IMR-90 (cell line): ENCODE measurements around the gene IFNA17. TPM values are rescaled to one million over a fixed set of nuclear protein-coding genes. Genes with fewer than 3 reads are reported as not detected.

Experiments
- ATAC-seq: fragments of 200-7000 bp; cut with Tn5 transposase; 2 replicates; pipeline ENCODE4 v1.9.1; 2020; ENCODE audit warnings: low read depth, mild to moderate bottlenecking, moderate library complexity
- BruUV-seq: library from RNA; stranded (reverse); fragments of 400-500 nt; replicated peaks from 2 replicates; lab custom pipeline; 2021; lab: Mats Ljungman, UMichigan
- CTCF ChIA-PET: fragments of 300-600 bp; formaldehyde crosslinking; extraction: SDS; loops from one replicate; lab custom pipeline; 2021; ENCODE audit warnings: antibody characterized with exemption; lab: Yijun Ruan, JAX
- POLR2A ChIA-PET: fragments of 300-600 bp; sonication (Branson Sonifier 250); formaldehyde crosslinking; loops from one replicate; lab custom pipeline; 2022; ENCODE audit warnings: antibody characterized with exemption; ENCODE audit not compliant: unreplicated experiment; lab: Charles Lee
- DNase-seq: peaks from one replicate; pipeline ENCODE4 v3.0.0; 2013
- H2AFZ ChIP-seq: replicated peaks from 2 replicates; pipeline ENCODE3; 2013; ENCODE audit warnings: low read length, mild to moderate bottlenecking; ENCODE audit not compliant: poor library complexity
- H2AK5ac ChIP-seq: 2 replicates; pipeline ENCODE4 v1.6.1; 2013; ENCODE audit warnings: low read depth, low read length, inconsistent platforms
- H2AK9ac ChIP-seq: replicated peaks from 2 replicates; pipeline ENCODE3; 2013; ENCODE audit warnings: mild to moderate bottlenecking, low read depth, low read length, moderate library complexity; ENCODE audit not compliant: poor library complexity
- H2BK120ac ChIP-seq: 2 replicates; pipeline ENCODE4 v1.6.1; 2013; ENCODE audit warnings: low read depth, low read length, inconsistent platforms
- H2BK15ac ChIP-seq: 3 replicates; pipeline ENCODE4 v1.6.1; 2013; ENCODE audit warnings: low read depth, low read length, inconsistent platforms
- H2BK20ac ChIP-seq: 2 replicates; pipeline ENCODE4 v1.6.1; 2013; ENCODE audit warnings: low read depth, mild to moderate bottlenecking, inconsistent platforms, low read length, moderate library complexity
- H2BK5ac ChIP-seq: 2 replicates; pipeline ENCODE4 v1.6.1; 2013; ENCODE audit warnings: mild to moderate bottlenecking, low read depth, low read length, inconsistent platforms; ENCODE audit not compliant: poor library complexity, severe bottlenecking
- H3K14ac ChIP-seq: replicated peaks from 2 replicates; pipeline ENCODE4 v1.6.1; 2013; ENCODE audit warnings: low read depth, low read length, inconsistent platforms
- H3K18ac ChIP-seq: 2 replicates; pipeline ENCODE4 v1.6.1; 2013; ENCODE audit warnings: low read depth, low read length, control low read depth
- H3K23ac ChIP-seq: 2 replicates; pipeline ENCODE4 v1.6.1; 2013; ENCODE audit warnings: low read depth, low read length, inconsistent platforms
- H3K27ac ChIP-seq: 2 replicates; pipeline ENCODE4 v1.5.1; 2013; ENCODE audit warnings: mild to moderate bottlenecking, control low read depth, low read length; ENCODE audit not compliant: insufficient read depth
- H3K27me3 ChIP-seq: 2 replicates; pipeline ENCODE4 v1.6.1; 2013; ENCODE audit warnings: low read length; ENCODE audit not compliant: control insufficient read depth, insufficient read depth
- H3K36me3 ChIP-seq: 2 replicates; pipeline ENCODE4 v1.6.1; 2013; ENCODE audit warnings: low read length, mixed read lengths; ENCODE audit not compliant: control insufficient read depth, insufficient read depth
- H3K4ac ChIP-seq: 2 replicates; pipeline ENCODE4 v1.6.1; 2013; ENCODE audit warnings: low read depth, low read length, inconsistent platforms
- H3K4me1 ChIP-seq: 2 replicates; pipeline ENCODE4 v1.6.1; 2013; ENCODE audit warnings: low read length, mixed read lengths; ENCODE audit not compliant: control insufficient read depth, insufficient read depth
- H3K4me2 ChIP-seq: 2 replicates; pipeline ENCODE4 v1.6.1; 2013; ENCODE audit warnings: low read depth, mild to moderate bottlenecking, control low read depth, low read length, moderate library complexity
- H3K4me3 ChIP-seq: 2 replicates; pipeline ENCODE4 v1.5.1; 2013; ENCODE audit warnings: low read depth, mild to moderate bottlenecking, control low read depth, low read length, moderate library complexity; ENCODE audit not compliant: insufficient read depth
- H3K56ac ChIP-seq: 2 replicates; pipeline ENCODE4 v1.6.1; 2013; ENCODE audit warnings: low read length, inconsistent platforms; ENCODE audit not compliant: insufficient read depth; ENCODE audit errors: extremely low read depth
- H3K79me1 ChIP-seq, 2 experiments: 2 replicates each; pipeline ENCODE4 v1.6.1; 2013; ENCODE audit warnings: low read length in 2 of 2, inconsistent platforms in 1 of 2, low read depth in 1 of 2
- H3K9ac ChIP-seq: 2 replicates; pipeline ENCODE4 v1.6.1; 2013; ENCODE audit warnings: low read depth, low read length, control low read depth
- H3K9me1 ChIP-seq: 2 replicates; pipeline ENCODE4 v1.6.1; 2013; ENCODE audit warnings: low read length, inconsistent platforms; ENCODE audit not compliant: insufficient read depth
- H3K9me3 ChIP-seq: 2 replicates; pipeline ENCODE4 v1.6.1; 2013; ENCODE audit warnings: low read length; ENCODE audit not compliant: control insufficient read depth, insufficient read depth
- H4K20me1 ChIP-seq: 2 replicates; pipeline ENCODE4 v1.6.1; 2013; ENCODE audit warnings: low read length, inconsistent platforms; ENCODE audit not compliant: insufficient read depth
- H4K5ac ChIP-seq: 2 replicates; pipeline ENCODE4 v1.6.1; 2013; ENCODE audit warnings: mild to moderate bottlenecking, low read depth, low read length, control low read depth
- H4K8ac ChIP-seq, 2 experiments: 2 replicates each; pipeline ENCODE4 v1.6.1; 2013; ENCODE audit warnings: low read depth in 2 of 2, low read length in 2 of 2, control low read depth in 1 of 2, inconsistent platforms in 1 of 2
- H4K91ac ChIP-seq: 2 replicates; pipeline ENCODE4 v1.6.1; 2013; ENCODE audit warnings: low read depth, low read length, inconsistent platforms; ENCODE audit not compliant: insufficient read depth
- BHLHE40 ChIP-seq: fragments of 150-350 bp; IDR thresholded peaks from 2 replicates; pipeline ENCODE4 v1.6.1; 2016; ENCODE audit warnings: mild to moderate bottlenecking, low read depth, low read length
- CEBPB ChIP-seq: IDR thresholded peaks from 2 replicates; pipeline ENCODE4 v1.6.1; 2012; ENCODE audit warnings: low read depth, low read length, improper control_type of control experiment
- CHD1 ChIP-seq: IDR thresholded peaks from 2 replicates; pipeline ENCODE4 v1.6.1; 2012; ENCODE audit warnings: low read depth, low read length, improper control_type of control experiment
- FOS ChIP-seq: fragments of 150-350 bp; IDR thresholded peaks from 2 replicates; pipeline ENCODE4 v1.6.1; 2016; ENCODE audit warnings: low read depth, low read length
- NFE2L2 ChIP-seq: fragments of 150-350 bp; IDR thresholded peaks from 2 replicates; pipeline ENCODE4 v1.6.1; 2016; ENCODE audit warnings: low read depth, mild to moderate bottlenecking, low read length
- POLR2A ChIP-seq: IDR thresholded peaks from 2 replicates; pipeline ENCODE4 v1.6.1; 2012; ENCODE audit warnings: mild to moderate bottlenecking, low read depth, low read length
- RAD21 ChIP-seq: IDR thresholded peaks from 2 replicates; pipeline ENCODE4 v1.6.1; 2012; ENCODE audit warnings: low read length, improper control_type of control experiment
- RCOR1 ChIP-seq: IDR thresholded peaks from 2 replicates; pipeline ENCODE4 v1.6.1; 2012; ENCODE audit warnings: mild to moderate bottlenecking, low read length, improper control_type of control experiment; ENCODE audit not compliant: insufficient replicate concordance
- RFX5 ChIP-seq: IDR thresholded peaks from 2 replicates; pipeline ENCODE4 v1.8.0; 2012; ENCODE audit warnings: low read depth, mild to moderate bottlenecking, low read length, moderate library complexity
- SMC3 ChIP-seq: fragments of 150-350 bp; IDR thresholded peaks from 2 replicates; pipeline ENCODE4 v1.6.1; 2016; ENCODE audit warnings: low read depth, mild to moderate bottlenecking, antibody characterized with exemption, low read length, moderate library complexity
- WGBS, 2 experiments: methylation state at CpG; one replicate each; pipeline versions ENCODE4 v1.1.5 to v1.1.7; 2013; ENCODE audit warnings: missing lambda C conversion rate in 2 of 2; ENCODE audit not compliant: insufficient read length in 1 of 2; ENCODE audit errors: extremely low coverage in 2 of 2; 5-methylcytosine and 5-hydroxymethylcytosine counted together
- dilution Hi-C: fragments of 300-500 bp; cut with HindIII; formaldehyde crosslinking; loops from one replicate; pipeline ENCODE4 v1.14.3; 2018; ENCODE audit warnings: low sequenced_read_pairs; ENCODE audit not compliant: unreplicated experiment
- in situ Hi-C: fragments of 300-500 bp; cut with MboI; formaldehyde crosslinking; loops from 3 replicates; pipeline ENCODE4 v1.14.3; 2019; ENCODE audit warnings: low sequenced_read_pairs, inconsistent platforms, mixed read lengths
- intact Hi-C: fragments of 100-400 bp; cut with micrococcal nuclease; formaldehyde crosslinking; loops from 2 replicates; pipeline ENCODE4 v1.10.0; 2022
- polyA plus RNA-seq, 3 experiments: library from polyadenylated mRNA; depleted of rRNA; stranded (reverse); fragments of >200 nt; gene quantifications; 2 replicates each; pipeline ENCODE4 v1.2.3, GENCODE V29; 2012; ENCODE audit warnings: low replicate concordance in 1 of 3
- total RNA-seq: library from RNA; depleted of rRNA; stranded (reverse); fragments of >200 nt; gene quantifications from 2 replicates; pipeline ENCODE4 v1.2.3, GENCODE V29; 2012
- TF ChIP-seq, protein P1 (sequence below): conservative IDR thresholded peaks from 2 replicates; pipeline ENCODE4 v1.5.1; 2012; ENCODE audit warnings: mild to moderate bottlenecking, low read depth, low read length, improper control_type of control experiment
- TF ChIP-seq, protein P2 (sequence below): fragments of 150-350 bp; IDR thresholded peaks from 2 replicates; pipeline ENCODE4 v1.6.1; 2017; ENCODE audit warnings: mild to moderate bottlenecking, antibody characterized with exemption, low read length, low read depth
- TF ChIP-seq, protein P3 (sequence below): fragments of 150-350 bp; IDR thresholded peaks from 2 replicates; pipeline ENCODE4 v1.6.1; 2016; ENCODE audit warnings: low read depth, mild to moderate bottlenecking, low read length, moderate library complexity, borderline replicate concordance

The IFNA17 gene
- total and polyA plus RNA-seq, 2 of the 4 experiments (the other 2 are of a cell fraction) = not detected

DNA sequence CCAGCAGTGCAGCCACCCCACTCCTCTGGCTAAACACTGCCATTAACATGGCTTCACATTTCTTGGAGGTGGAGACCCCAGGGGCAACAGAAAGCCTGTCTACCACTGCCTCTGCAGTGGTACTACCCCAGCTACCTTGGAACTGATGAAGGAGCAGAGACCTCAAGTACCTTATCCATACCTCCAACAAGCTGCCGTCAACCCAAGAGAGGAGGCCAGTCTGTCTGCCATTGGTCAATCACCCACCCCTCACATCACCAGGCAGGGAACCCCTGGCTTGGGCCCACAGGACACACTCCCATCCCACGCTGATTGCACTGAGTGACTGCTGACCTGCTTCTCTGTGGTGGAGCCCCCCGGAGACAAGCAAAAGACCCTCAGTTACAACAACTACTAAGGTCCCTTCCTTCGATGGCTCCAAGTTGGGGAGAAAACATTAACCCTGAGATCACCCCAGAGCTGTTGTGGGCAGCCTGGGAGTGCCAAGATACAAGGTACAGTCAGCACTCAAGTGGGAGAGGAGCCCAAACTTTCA lies 6.2 kb upstream of the IFNA17 start:
- Histone ChIP-seq H3K56ac (no peak overlapping the region), H3K23ac (no peak overlapping the region), H3K14ac (no peak overlapping the region), H3K9me1 (no peaks in the 10 kb centered on the region), H3K4me2 (no peak overlapping the region), H4K8ac (no peak overlapping the region), H3K9ac (no peak overlapping the region), H2AK5ac (no peak overlapping the region), H3K36me3 (no peaks in the 10 kb centered on the region), H2BK20ac (no peak overlapping the region), H2AK9ac (no peak overlapping the region), H3K4ac (no peak overlapping the region), H3K18ac (no peak overlapping the region), H3K9me3 (no peaks in the 10 kb centered on the region), H3K27ac (no peak overlapping the region), H4K91ac (no peak overlapping the region), H4K20me1 (no peaks in the 10 kb centered on the region), H3K4me3 (no peak overlapping the region), H3K4me1 (no peaks in the 10 kb centered on the region), H4K5ac (no peak overlapping the region), H2BK15ac (no peak overlapping the region), H2AFZ (no peak overlapping the region), H2BK5ac (no peak overlapping the region), H2BK120ac (no peak overlapping the region), H3K27me3 (peaks cover 2% of the 10 kb centered on the region; the same call in 1 of the 2 replicates), H3K79me1 (no peaks in the 10 kb centered on the region)
- BruUV-seq = no TSS peak
- dilution Hi-C loops (no loop called here), intact Hi-C loops (no loop called here), in situ Hi-C loops (no loop called here)
- WGBS, 2 experiments = 20% methylated on average over 1 of the region's 4 CpGs; no CpG with 5 or more reads in 1 of the 2 experiments
- no peak for TF ChIP-seq RFX5
- no peak for TF ChIP-seq RCOR1
- TF ChIP-seq CHD1 = no peak
- TF ChIP-seq NFE2L2 = no peak
- TF ChIP-seq BHLHE40 = no peak
- TF ChIP-seq, protein P1, sequence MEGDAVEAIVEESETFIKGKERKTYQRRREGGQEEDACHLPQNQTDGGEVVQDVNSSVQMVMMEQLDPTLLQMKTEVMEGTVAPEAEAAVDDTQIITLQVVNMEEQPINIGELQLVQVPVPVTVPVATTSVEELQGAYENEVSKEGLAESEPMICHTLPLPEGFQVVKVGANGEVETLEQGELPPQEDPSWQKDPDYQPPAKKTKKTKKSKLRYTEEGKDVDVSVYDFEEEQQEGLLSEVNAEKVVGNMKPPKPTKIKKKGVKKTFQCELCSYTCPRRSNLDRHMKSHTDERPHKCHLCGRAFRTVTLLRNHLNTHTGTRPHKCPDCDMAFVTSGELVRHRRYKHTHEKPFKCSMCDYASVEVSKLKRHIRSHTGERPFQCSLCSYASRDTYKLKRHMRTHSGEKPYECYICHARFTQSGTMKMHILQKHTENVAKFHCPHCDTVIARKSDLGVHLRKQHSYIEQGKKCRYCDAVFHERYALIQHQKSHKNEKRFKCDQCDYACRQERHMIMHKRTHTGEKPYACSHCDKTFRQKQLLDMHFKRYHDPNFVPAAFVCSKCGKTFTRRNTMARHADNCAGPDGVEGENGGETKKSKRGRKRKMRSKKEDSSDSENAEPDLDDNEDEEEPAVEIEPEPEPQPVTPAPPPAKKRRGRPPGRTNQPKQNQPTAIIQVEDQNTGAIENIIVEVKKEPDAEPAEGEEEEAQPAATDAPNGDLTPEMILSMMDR = no peak
- TF ChIP-seq, protein P2, sequence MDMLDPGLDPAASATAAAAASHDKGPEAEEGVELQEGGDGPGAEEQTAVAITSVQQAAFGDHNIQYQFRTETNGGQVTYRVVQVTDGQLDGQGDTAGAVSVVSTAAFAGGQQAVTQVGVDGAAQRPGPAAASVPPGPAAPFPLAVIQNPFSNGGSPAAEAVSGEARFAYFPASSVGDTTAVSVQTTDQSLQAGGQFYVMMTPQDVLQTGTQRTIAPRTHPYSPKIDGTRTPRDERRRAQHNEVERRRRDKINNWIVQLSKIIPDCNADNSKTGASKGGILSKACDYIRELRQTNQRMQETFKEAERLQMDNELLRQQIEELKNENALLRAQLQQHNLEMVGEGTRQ = no peak
- TF ChIP-seq, protein P3, sequence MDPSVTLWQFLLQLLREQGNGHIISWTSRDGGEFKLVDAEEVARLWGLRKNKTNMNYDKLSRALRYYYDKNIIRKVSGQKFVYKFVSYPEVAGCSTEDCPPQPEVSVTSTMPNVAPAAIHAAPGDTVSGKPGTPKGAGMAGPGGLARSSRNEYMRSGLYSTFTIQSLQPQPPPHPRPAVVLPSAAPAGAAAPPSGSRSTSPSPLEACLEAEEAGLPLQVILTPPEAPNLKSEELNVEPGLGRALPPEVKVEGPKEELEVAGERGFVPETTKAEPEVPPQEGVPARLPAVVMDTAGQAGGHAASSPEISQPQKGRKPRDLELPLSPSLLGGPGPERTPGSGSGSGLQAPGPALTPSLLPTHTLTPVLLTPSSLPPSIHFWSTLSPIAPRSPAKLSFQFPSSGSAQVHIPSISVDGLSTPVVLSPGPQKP = no peak
- TF ChIP-seq SMC3 = no peak
- TF ChIP-seq CEBPB = no peak
- no peak for TF ChIP-seq POLR2A
- no peak for TF ChIP-seq FOS
- no peak for TF ChIP-seq RAD21
- ChIA-PET POLR2A (no interaction called here), CTCF (interaction anchor here (2.3 kb wide), 1 partner anchor 19 kb away, joined by 10 read pairs; no protein-coding TSS in a partner anchor)
- no peak for ATAC-seq
- DNase-seq = no peak
